GM12878 (cell line): ENCODE data around the gene COL23A1.

Experiments used
- BCLAF1 ChIP-seq: fragments of 450-650 bp; IDR thresholded peaks from 2 replicates; pipeline ENCODE4 v1.6.1; 2017; ENCODE audit warnings: antibody characterized with exemption, mild to moderate bottlenecking, moderate library complexity
- CTCF ChIP-seq, 3 experiments: IDR thresholded peaks in 2 of 3; conservative IDR thresholded peaks in 1 of 3; 2 replicates each; pipeline ENCODE4 v1.5.1; 2011; ENCODE audit warnings: low read depth in 3 of 3, low read length in 3 of 3, mild to moderate bottlenecking in 3 of 3, control low read depth in 2 of 3, moderate library complexity in 2 of 3, inconsistent platforms in 1 of 3, mixed read lengths in 1 of 3; ENCODE audit not compliant: control insufficient read depth in 2 of 3, insufficient read depth in 1 of 3; ENCODE audit errors: extremely low read depth in 1 of 3
- POLR2A ChIP-seq: IDR thresholded peaks from 2 replicates; pipeline ENCODE4 v1.6.1; 2011; ENCODE audit warnings: low read depth, mild to moderate bottlenecking, low read length
- SREBF2 ChIP-seq: IDR thresholded peaks from 2 replicates; pipeline ENCODE4 v1.6.1; 2012; ENCODE audit warnings: mild to moderate bottlenecking, low read length

GRCh38 chr5:178377583-178378270 lies 212.5 kb downstream of the COL23A1 start:
- TF ChIP-seq BCLAF1 = no peak
- TF ChIP-seq CTCF (IDR thresholded peaks at IDR 0.05 in 2 of 3, conservative IDR thresholded peaks at IDR 0.05 in 1 of 3; ENCODE audit: control insufficient read depth in 2 of 3, extremely low read depth in 1 of 3, insufficient read depth in 1 of 3, low read depth in 3 of 3, low read length in 3 of 3) = no peak
- no peak for TF ChIP-seq POLR2A
- no peak for TF ChIP-seq SREBF2
